HG02943 (cell line): Measurements from ENCODE around the gene GOLGA6C.
"Not testable (repeated sequence)": the region's sequence is repeated elsewhere in the genome, so short reads cannot be mapped to it uniquely, and the experiment has no call there.

Source experiments
- ATAC-seq: cut with Tn5 transposase; IDR thresholded peaks from one replicate; pipeline ENCODE4 v1.9.1; 2021; ENCODE audit warnings: mild to moderate bottlenecking, low read depth, moderate library complexity; ENCODE audit not compliant: unreplicated experiment

The GOLGA6C gene

GRCh38 chr15:75258034-75258433, at the start of gene GOLGA6C:
TSS of gene GOLGA6C (plus strand) at chr15:75258334. CDS start at chr15:75258599, 265 bp downstream.
- not testable (repeated sequence) for ATAC-seq

- ATAC-seq, result no peak
Observed at GRCh38 chr15:75208501-75209288, 49.4 kb upstream of the GOLGA6C start.

GRCh38 chr15:75209289-75209676, 48.9 kb upstream of the GOLGA6C start:
- ATAC-seq, result no peak

- ATAC-seq, result no peak
Observed at GRCh38 chr15:75210811-75211230, 47.3 kb upstream of the GOLGA6C start.

- ATAC-seq, result no peak
Observed at GRCh38 chr15:75211436-75212199, 46.5 kb upstream of the GOLGA6C start.

- ATAC-seq, result no peak
Observed at GRCh38 chr15:75212200-75212858, 45.8 kb upstream of the GOLGA6C start.

GRCh38 chr15:75213212-75213767, 44.8 kb upstream of the GOLGA6C start:
- no peak for ATAC-seq

- no peak for ATAC-seq
Observed at GRCh38 chr15:75213768-75214221, 44.3 kb upstream of the GOLGA6C start.

- no peak for ATAC-seq
Observed at GRCh38 chr15:75214293-75215096, 43.6 kb upstream of the GOLGA6C start.

- ATAC-seq, result no peak
Observed at GRCh38 chr15:75215107-75216004, 42.8 kb upstream of the GOLGA6C start.

- ATAC-seq, result no peak
Observed at GRCh38 chr15:75217012-75217411, 41.1 kb upstream of the GOLGA6C start.

- ATAC-seq, result not testable (repeated sequence)
Observed at GRCh38 chr15:75217574-75217973, 40.6 kb upstream of the GOLGA6C start.

GRCh38 chr15:75219507-75219929, 38.6 kb upstream of the GOLGA6C start:
- ATAC-seq, result not testable (repeated sequence)

GRCh38 chr15:75223688-75224087, 34.4 kb upstream of the GOLGA6C start:
- ATAC-seq, result no peak

GRCh38 chr15:75224281-75224680, 33.9 kb upstream of the GOLGA6C start:
- ATAC-seq, result no peak

GRCh38 chr15:75225102-75225836, 32.9 kb upstream of the GOLGA6C start:
- not testable (repeated sequence) for ATAC-seq

- ATAC-seq, result no peak
Observed at GRCh38 chr15:75225951-75226732, 32.0 kb upstream of the GOLGA6C start.
